ENCODE results near the gene TUG1. TPM values are rescaled to one million over a fixed set of nuclear protein-coding genes. Genes with fewer than 3 reads are reported as not detected.

The TUG1 gene
- 10 to 100 TPM; 27.9 to 63.1 (median 41.5) TPM for total RNA-seq

- Histone ChIP-seq H3K9me3 (peaks cover 0 to 37% (median 26%) of the 10 kb centered on the region in 3 donors), H3K27ac (peak within 1 kb of the TSS; percentile 93 to 98 (median 98)), H3K4me1 (peaks cover 6 to 40% (median 19%) of the 10 kb centered on the region in 3 donors), H3K27me3 (no peaks in the 10 kb centered on the region), H3K4me3 (peak within 1 kb of the TSS; percentile 82 to 95 (median 88)), H3K36me3 (peaks cover 17 to 34% (median 26%) of the 10 kb centered on the region in 3 donors)
- peak; percentile 98 for DNase-seq
- 0% methylated on average over 4 of the region's 67 CpGs; no CpG with 5 or more reads in 1 of the 2 donors for WGBS, 2 donors
- intact Hi-C loops (cut with DNase I), result no loop called here
- TF ChIP-seq, protein P1, sequence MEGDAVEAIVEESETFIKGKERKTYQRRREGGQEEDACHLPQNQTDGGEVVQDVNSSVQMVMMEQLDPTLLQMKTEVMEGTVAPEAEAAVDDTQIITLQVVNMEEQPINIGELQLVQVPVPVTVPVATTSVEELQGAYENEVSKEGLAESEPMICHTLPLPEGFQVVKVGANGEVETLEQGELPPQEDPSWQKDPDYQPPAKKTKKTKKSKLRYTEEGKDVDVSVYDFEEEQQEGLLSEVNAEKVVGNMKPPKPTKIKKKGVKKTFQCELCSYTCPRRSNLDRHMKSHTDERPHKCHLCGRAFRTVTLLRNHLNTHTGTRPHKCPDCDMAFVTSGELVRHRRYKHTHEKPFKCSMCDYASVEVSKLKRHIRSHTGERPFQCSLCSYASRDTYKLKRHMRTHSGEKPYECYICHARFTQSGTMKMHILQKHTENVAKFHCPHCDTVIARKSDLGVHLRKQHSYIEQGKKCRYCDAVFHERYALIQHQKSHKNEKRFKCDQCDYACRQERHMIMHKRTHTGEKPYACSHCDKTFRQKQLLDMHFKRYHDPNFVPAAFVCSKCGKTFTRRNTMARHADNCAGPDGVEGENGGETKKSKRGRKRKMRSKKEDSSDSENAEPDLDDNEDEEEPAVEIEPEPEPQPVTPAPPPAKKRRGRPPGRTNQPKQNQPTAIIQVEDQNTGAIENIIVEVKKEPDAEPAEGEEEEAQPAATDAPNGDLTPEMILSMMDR (IDR thresholded peaks at IDR 0.05), result peak in 3 of 6 experiments; percentile 5 to 17 (median 10)
- TF ChIP-seq POLR2A (IDR thresholded peaks at IDR 0.05), result peak in 3 of 4 donors; percentile 64 to 95 (median 90)
Measured at GRCh38 chr22:30968924-30969531, at the start of gene TUG1. Gene TUG1, plus strand, starts transcription at chr22:30969265.

DNA sequence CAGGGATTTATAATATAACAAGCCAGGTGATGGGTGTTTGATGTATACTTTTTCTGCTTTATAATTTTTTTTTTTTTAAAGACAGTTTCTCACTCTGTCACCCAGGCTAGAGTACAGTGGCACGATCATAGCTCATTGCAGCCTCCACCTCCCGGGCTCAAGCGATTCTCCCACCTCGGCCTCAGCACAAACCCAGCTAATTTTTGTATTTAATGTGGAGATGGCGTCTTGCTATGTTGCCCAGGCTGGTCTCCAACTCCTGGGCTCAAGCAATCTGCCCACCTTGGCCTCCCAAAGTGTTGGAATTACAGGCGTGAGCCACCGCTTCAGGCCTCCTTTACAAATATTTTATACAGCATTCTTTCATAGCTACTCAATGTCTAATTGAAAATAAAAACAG is 49.1 kb upstream of the TUG1 start:
- Histone ChIP-seq H3K4me1 (peaks cover 0 to 21% (median 10%) of the 10 kb centered on the region in 3 donors), H3K9me3 (peaks cover 0 to 11% (median 6%) of the 10 kb centered on the region in 3 donors), H3K4me3 (no peak overlapping the region), H3K27me3 (no peaks in the 10 kb centered on the region), H3K27ac (no peak overlapping the region), H3K36me3 (peaks cover 0 to 12% (median 0%) of the 10 kb centered on the region in 3 donors)
- no peak for TF ChIP-seq POLR2A (IDR thresholded peaks at IDR 0.05)
- TF ChIP-seq, protein P1 (IDR thresholded peaks at IDR 0.05), result no peak
- no peak for DNase-seq
- intact Hi-C loops (cut with DNase I), result loop anchor here (10.0 kb wide), 1 partner anchor 285 kb away; the partner anchor contains the start of gene SLC35E4
- WGBS, 2 donors, result 77 to 80% methylated on average over 7 of the region's 7 CpGs

DNA sequence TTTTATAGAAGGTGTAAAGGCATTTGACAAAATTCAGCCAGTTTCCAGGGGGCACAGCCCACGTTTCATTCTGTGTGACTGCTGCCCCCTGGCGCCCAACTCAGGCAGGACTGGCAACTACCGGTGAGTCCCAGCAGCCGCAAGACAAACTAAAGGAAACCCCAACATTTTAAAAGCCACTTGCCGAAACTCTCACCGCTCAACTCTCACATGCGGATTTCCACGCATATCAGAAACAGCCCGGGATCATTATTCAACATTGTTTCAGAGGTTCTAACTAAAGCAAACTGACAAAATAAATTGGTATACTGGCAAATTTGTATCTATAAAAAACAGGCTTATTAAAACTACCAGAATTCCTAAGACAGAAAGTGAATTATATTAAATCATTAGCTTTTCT is 48.7 kb upstream of the TUG1 start:
- H3K9me3 ChIP-seq, result peaks cover 0 to 7% (median 1%) of the 10 kb centered on the region in 3 donors
- H3K4me1 ChIP-seq, result peaks cover 0 to 21% (median 10%) of the 10 kb centered on the region in 3 donors
- H3K27ac ChIP-seq, result no peak overlapping the region
- DNase-seq, result no peak
- 0 to 2% methylated on average over 8 to 9 of the region's 9 CpGs for WGBS, 2 donors
- no peak for TF ChIP-seq POLR2A (IDR thresholded peaks at IDR 0.05)
- TF ChIP-seq, protein P1 (IDR thresholded peaks at IDR 0.05), result peak; percentile 79 to 94 (median 92)
- intact Hi-C loops (cut with DNase I), result loop anchor here (10.0 kb wide), 1 partner anchor 286 kb away; the partner anchor contains the start of gene SLC35E4
- H3K36me3 ChIP-seq, result peaks cover 0 to 16% (median 0%) of the 10 kb centered on the region in 3 donors
- peak overlapping the region in 1 of 4 donors; percentile 22 for H3K4me3 ChIP-seq
- H3K27me3 ChIP-seq, result no peaks in the 10 kb centered on the region

DNA sequence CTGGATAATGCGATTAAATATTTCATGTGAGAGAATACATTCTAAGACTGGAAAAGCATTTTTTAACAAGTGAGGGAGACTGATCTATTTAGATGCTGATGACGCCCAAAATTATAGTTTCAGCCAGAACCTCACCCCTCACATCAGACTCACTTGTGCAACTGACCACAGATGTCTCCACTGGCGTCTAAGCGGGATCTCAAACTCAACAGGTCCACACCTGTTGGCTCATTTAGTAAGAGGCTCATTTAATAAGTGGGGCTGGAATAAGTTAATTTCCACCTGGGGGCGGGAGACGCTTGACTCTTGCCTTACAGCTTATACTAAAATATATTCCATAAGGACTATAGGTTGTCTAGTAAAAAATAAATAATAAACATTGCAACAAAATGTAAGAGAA is 48.0 kb upstream of the TUG1 start:
- Histone ChIP-seq H3K4me1 (peaks cover 0 to 21% (median 10%) of the 10 kb centered on the region in 3 donors), H3K27me3 (no peaks in the 10 kb centered on the region), H3K27ac (peak overlapping the region in 1 of 4 donors; percentile 32), H3K9me3 (no peaks in the 10 kb centered on the region), H3K4me3 (peak overlapping the region; percentile 21 to 53 (median 41)), H3K36me3 (peaks cover 0 to 23% (median 2%) of the 10 kb centered on the region in 3 donors)
- DNase-seq, result no peak
- 35 to 48% methylated on average over 5 to 6 of the region's 6 CpGs for WGBS, 2 donors
- intact Hi-C loops (cut with DNase I), result loop anchor here (10.0 kb wide), 1 partner anchor 286 kb away; the partner anchor contains the start of gene SLC35E4
- TF ChIP-seq, protein P1 (IDR thresholded peaks at IDR 0.05), result no peak
- TF ChIP-seq POLR2A (IDR thresholded peaks at IDR 0.05), result no peak

DNA sequence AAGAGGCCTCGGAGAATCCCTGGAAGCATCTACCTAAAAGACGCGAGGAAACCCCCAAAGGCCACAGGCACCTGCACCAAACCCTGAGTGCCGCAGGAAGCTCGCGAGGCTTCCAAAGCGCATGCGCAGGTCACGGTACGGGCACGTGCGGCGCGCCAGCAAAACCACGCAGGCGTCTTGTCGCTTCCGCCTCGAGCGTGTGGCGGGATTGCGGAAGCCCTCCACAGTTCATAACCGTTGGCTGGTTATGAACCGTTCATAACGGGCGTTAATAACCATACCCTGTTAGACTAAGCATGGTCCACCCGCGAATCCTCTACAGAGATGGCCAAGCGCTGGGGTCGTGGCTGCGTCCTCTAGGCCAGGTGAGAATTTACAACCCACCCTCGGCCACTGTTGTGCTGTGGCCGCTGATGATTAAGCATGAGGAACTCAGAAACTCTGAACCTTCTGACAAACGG is 46.9 kb upstream of the TUG1 start:
- Histone ChIP-seq H3K4me3 (peak overlapping the region; percentile 21 to 53 (median 41)), H3K9me3 (no peaks in the 10 kb centered on the region), H3K27me3 (no peaks in the 10 kb centered on the region), H3K4me1 (peaks cover 0 to 21% (median 10%) of the 10 kb centered on the region in 3 donors), H3K27ac (peak overlapping the region; percentile 20 to 59 (median 30)), H3K36me3 (peaks cover 0 to 34% (median 11%) of the 10 kb centered on the region in 3 donors)
- no peak for TF ChIP-seq POLR2A (IDR thresholded peaks at IDR 0.05)
- TF ChIP-seq, protein P1 (IDR thresholded peaks at IDR 0.05), result no peak
- intact Hi-C loops (cut with DNase I), result loop anchor here (10.0 kb wide), 1 partner anchor 287 kb away; the partner anchor contains the start of gene SLC35E4
- DNase-seq, result no peak
- 45 to 51% methylated on average over 15 to 18 of the region's 34 CpGs for WGBS, 2 donors
